Retinal pigment epithelial cell (primary cell): ENCODE measurements around the gene KCNN1.

Source experiments
- DNase-seq: peaks from one replicate; pipeline ENCODE4 v3.0.0-alpha.2; 2010; ENCODE audit warnings: low read depth
- H3K4me3 ChIP-seq: 2 replicates; pipeline ENCODE4 v1.5.1; 2011; ENCODE audit warnings: mild to moderate bottlenecking, low read length, control low read depth, moderate library complexity
- CTCF ChIP-seq: conservative IDR thresholded peaks from 2 replicates; pipeline ENCODE4 v1.5.1; 2011; ENCODE audit warnings: low read depth, low read length, control low read depth, inconsistent platforms

Gene KCNN1

GRCh38 chr19:17948931-17949930, 17.7 kb upstream of the KCNN1 start:
- no peak overlapping the region for H3K4me3 ChIP-seq
- no peak for TF ChIP-seq CTCF
- DNase-seq = no peak

- H3K4me3 ChIP-seq = no peak overlapping the region
- TF ChIP-seq CTCF = no peak
- DNase-seq = no peak
These were observed 17.0 kb upstream of the KCNN1 start for GRCh38 chr19:17949956-17950309.

- DNase-seq = no peak
- no peak overlapping the region for H3K4me3 ChIP-seq
- no peak for TF ChIP-seq CTCF
These were observed 16.4 kb upstream of the KCNN1 start for GRCh38 chr19:17950310-17951156.

- no peak for TF ChIP-seq CTCF
- DNase-seq = no peak
- H3K4me3 ChIP-seq = no peak overlapping the region
These were observed 15.5 kb upstream of the KCNN1 start for GRCh38 chr19:17951157-17951989.

- no peak for TF ChIP-seq CTCF
- no peak for DNase-seq
- H3K4me3 ChIP-seq = no peak overlapping the region
These were observed 14.6 kb upstream of the KCNN1 start for GRCh38 chr19:17951990-17952976.
